A673 (cell line): ENCODE measurements around the gene CYFIP2. TPM values are rescaled to one million over a fixed set of nuclear protein-coding genes. Genes with fewer than 3 reads are reported as not detected.

ENCODE experiments used
- BruUV-seq: library from RNA; stranded (reverse); fragments of 400-500 nt; replicated peaks from 2 replicates; lab custom pipeline; 2021; lab: Mats Ljungman, UMichigan
- CTCF ChIA-PET: fragments of 300-600 bp; sonication (Branson Sonifier 250); formaldehyde crosslinking; loops from one replicate; lab custom pipeline; 2022; ENCODE audit warnings: antibody characterized with exemption; lab: Charles Lee
- POLR2A ChIA-PET: fragments of 300-600 bp; sonication (Branson Sonifier 250); formaldehyde crosslinking; loops from one replicate; lab custom pipeline; 2022; ENCODE audit warnings: antibody characterized with exemption; ENCODE audit not compliant: low non-redundant PET; lab: Charles Lee
- DNase-seq: peaks from one replicate; pipeline ENCODE4 v3.0.0-alpha.2; 2015; ENCODE audit warnings: low spot score
- H3K27ac ChIP-seq: fragments of 200-600 bp; sonication (generic); 2 replicates; pipeline ENCODE4 v1.5.1; 2016; ENCODE audit warnings: mixed run types, low read depth, mild to moderate bottlenecking, mixed read lengths, antibody characterized with exemption, low read length; ENCODE audit not compliant: poor library complexity, severe bottlenecking
- H3K27me3 ChIP-seq: fragments of 200-600 bp; sonication (generic); replicated peaks from 2 replicates; pipeline ENCODE4 v1.6.1; 2017; ENCODE audit warnings: mixed run types, low read depth, mild to moderate bottlenecking, mixed read lengths, antibody characterized with exemption, low read length; ENCODE audit not compliant: insufficient read depth, poor library complexity
- H3K36me3 ChIP-seq: fragments of 200-600 bp; sonication (generic); 2 replicates; pipeline ENCODE4 v1.6.1; 2016; ENCODE audit warnings: mixed run types, mild to moderate bottlenecking, mixed read lengths, antibody characterized with exemption, low read length; ENCODE audit not compliant: insufficient read depth, poor library complexity, severe bottlenecking
- H3K4me1 ChIP-seq: fragments of 200-600 bp; sonication (generic); 2 replicates; pipeline ENCODE4 v1.6.1; 2017; ENCODE audit warnings: mixed run types, mild to moderate bottlenecking, mixed read lengths, antibody characterized with exemption, low read length; ENCODE audit not compliant: insufficient read depth, poor library complexity, severe bottlenecking
- H3K4me3 ChIP-seq: fragments of 200-600 bp; sonication (generic); 2 replicates; pipeline ENCODE4 v1.5.1; 2016; ENCODE audit warnings: low read depth, mixed run types, mild to moderate bottlenecking, mixed read lengths, low read length; ENCODE audit not compliant: poor library complexity, severe bottlenecking
- H3K9me3 ChIP-seq: fragments of 200-600 bp; sonication (generic); 2 replicates; pipeline ENCODE4 v1.6.1; 2016; ENCODE audit warnings: mixed run types, low read depth, mild to moderate bottlenecking, mixed read lengths, antibody characterized with exemption, low read length; ENCODE audit not compliant: poor library complexity, severe bottlenecking
- CTCF ChIP-seq: fragments of 300-800, 200-600 bp; sonication (generic); conservative IDR thresholded peaks from 2 replicates; pipeline ENCODE4 v1.5.1; 2017; ENCODE audit warnings: low read depth, mild to moderate bottlenecking, antibody characterized with exemption, low read length, moderate library complexity, mixed read lengths
- EZH2 ChIP-seq: fragments of 200-600 bp; sonication (generic); IDR thresholded peaks from 2 replicates; pipeline ENCODE4 v1.6.1; 2017; ENCODE audit warnings: borderline replicate concordance, low read depth, mild to moderate bottlenecking, mixed read lengths, antibody characterized with exemption, low read length; ENCODE audit not compliant: poor library complexity, severe bottlenecking
- intact Hi-C: fragments of 100-400 bp; cut with micrococcal nuclease; formaldehyde crosslinking; loops from one replicate; pipeline ENCODE4 v1.10.0; 2022; ENCODE audit not compliant: unreplicated experiment
- total RNA-seq: library from RNA; stranded (reverse); gene quantifications from 2 replicates; pipeline ENCODE4 v1.2.3, GENCODE V29; 2021

CYFIP2 gene
- total RNA-seq, 1 experiment from 2014 or later: 17.2 TPM

GRCh38 chr5:157343842-157344790, 78.2 kb downstream of the CYFIP2 start:
- Histone ChIP-seq H3K9me3 (no peaks in the 10 kb centered on the region), H3K27ac (no peak overlapping the region), H3K4me1 (no peaks in the 10 kb centered on the region), H3K36me3 (no peaks in the 10 kb centered on the region), H3K4me3 (no peak overlapping the region), H3K27me3 (no peaks in the 10 kb centered on the region)
- POLR2A ChIA-PET: no interaction called here
- no peak for DNase-seq
- intact Hi-C loops: no loop called here
- no TSS peak for BruUV-seq
- CTCF ChIA-PET: interaction anchor here (1.2 to 1.3 kb wide), 2 partner anchors 10 to 128 kb away, joined by 3 read pairs; no protein-coding TSS in a partner anchor
- TF ChIP-seq EZH2: no peak
- no peak for TF ChIP-seq CTCF

GRCh38 chr5:157345067-157345466, 79.1 kb downstream of the CYFIP2 start:
- CTCF ChIA-PET: no interaction called here
- Histone ChIP-seq H3K4me3 (no peak overlapping the region), H3K36me3 (no peaks in the 10 kb centered on the region), H3K27me3 (no peaks in the 10 kb centered on the region), H3K9me3 (no peaks in the 10 kb centered on the region), H3K4me1 (no peaks in the 10 kb centered on the region), H3K27ac (no peak overlapping the region)
- POLR2A ChIA-PET: no interaction called here
- intact Hi-C loops: no loop called here
- TF ChIP-seq CTCF (no peak), EZH2 (no peak)
- no peak for DNase-seq
- BruUV-seq: no TSS peak

GRCh38 chr5:157345485-157345884, 79.6 kb downstream of the CYFIP2 start:
- TF ChIP-seq CTCF (no peak), EZH2 (no peak)
- intact Hi-C loops: no loop called here
- H3K4me3 ChIP-seq: no peak overlapping the region
- H3K27ac ChIP-seq: no peak overlapping the region
- no TSS peak for BruUV-seq
- CTCF ChIA-PET: no interaction called here
- H3K4me1 ChIP-seq: no peaks in the 10 kb centered on the region
- no peaks in the 10 kb centered on the region for H3K9me3 ChIP-seq
- DNase-seq: no peak
- H3K27me3 ChIP-seq: no peaks in the 10 kb centered on the region
- POLR2A ChIA-PET: no interaction called here
- H3K36me3 ChIP-seq: no peaks in the 10 kb centered on the region
